NCI-H1417 treated with DMSO at 0.1 percent for 48 hours (cell line): ENCODE results near the gene PABPN1.

Experiments used
- DNase-seq: peaks from one replicate; lab custom pipeline; 2025; lab: John Stamatoyannopoulos, UW

PABPN1 gene

DNA sequence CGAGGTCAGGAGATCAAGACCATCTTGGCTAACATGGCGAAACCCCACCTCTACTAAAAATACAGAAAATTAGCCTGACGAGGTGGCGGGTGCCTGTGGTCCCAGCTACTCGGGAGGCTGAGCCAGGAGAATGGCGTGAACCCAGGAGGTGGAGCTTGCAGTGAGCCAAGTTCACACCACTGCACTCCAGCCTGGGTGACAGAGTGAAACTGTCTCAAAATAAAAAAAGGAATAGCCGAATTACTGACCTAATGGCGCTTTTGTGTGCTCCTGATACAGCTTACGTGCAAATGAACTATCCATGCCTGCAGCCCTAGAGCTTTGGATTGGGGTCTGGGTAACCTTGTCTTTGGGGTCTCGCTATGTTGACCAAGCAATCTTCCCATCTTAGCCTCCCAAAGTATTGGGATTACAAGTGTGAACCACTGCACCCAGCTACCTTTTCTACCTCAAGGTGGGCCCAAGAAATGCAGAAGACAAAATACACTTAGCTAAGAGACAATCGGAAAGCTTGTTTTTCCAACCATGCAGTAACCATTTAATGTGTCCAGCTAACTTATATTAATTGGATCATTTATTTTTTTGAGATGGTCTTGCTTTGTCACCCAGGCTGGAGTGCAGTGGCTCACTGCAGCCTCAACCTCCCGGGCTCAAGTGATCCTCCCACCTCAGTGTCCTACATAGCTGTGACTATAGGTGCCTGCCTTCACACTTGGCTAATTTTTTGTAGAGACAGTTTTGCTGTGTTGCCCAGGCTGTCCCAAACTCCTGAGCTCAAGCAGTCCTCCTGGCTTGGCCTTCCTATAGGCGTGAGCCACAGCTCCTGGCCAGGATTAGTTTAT is 5.5 kb downstream of the PABPN1 start:
- no peak for DNase-seq

DNA sequence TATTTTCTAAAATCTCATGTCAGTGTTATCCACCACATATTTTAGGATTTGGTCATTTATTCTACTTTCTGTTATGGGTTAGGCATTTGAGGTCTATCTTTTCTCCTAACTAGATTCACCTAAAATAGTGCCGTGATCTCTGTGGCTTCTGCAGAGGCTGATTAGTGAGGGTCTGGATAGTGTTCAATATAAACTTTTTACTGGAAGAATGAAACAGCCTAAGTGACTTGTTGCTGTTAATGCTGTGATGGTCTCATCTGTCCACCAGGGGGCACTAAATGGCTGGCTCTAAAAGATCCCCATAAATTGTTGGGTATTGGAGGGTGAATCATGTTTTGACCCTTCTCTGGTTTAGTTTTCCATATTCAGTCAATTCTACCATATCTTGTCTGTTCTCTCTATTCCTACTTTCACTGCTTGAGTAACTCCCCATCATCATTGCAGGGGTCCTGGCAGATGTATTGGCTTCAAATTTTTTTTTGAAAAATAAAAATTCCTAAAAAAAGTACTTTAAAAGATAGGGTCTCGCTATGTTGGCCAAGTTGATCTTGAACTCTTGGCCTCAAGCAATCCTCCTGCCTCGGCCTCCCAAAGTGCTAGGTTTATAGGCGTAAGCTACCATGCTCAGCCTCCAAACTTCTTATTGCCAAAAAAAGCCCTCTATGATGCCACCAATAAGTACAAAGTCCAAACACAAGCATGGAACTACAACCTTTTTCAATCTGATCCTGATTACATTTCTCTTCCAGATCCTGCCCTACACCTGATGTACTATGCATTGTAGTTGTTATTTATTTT is 6.9 kb downstream of the PABPN1 start:
- DNase-seq: peak; percentile 56

- DNase-seq: no peak
These were observed 14.4 kb downstream of the PABPN1 start for GRCh38 chr14:23335623-23336022.

- no peak for DNase-seq
These were observed 18.4 kb downstream of the PABPN1 start for GRCh38 chr14:23339506-23340268.

DNA sequence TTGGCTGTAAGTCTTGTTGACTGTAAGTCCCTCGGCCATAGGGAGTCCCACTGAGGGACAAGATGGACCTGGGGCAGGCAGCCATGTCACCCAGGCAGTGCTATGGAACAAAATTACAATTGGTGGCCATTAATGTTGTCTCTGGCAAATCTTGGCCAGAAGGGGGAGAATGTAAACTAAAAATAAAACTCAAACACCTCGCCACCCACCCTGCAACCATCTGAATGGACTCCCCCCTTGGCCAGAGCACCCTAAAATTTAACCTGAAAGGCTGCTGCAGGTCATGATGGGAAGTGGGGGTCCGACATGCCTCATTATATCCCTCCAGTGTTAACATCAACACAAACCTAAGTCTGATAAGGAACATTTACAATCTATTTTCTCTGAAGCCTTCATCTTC is 23.2 kb downstream of the PABPN1 start:
- no peak for DNase-seq

DNA sequence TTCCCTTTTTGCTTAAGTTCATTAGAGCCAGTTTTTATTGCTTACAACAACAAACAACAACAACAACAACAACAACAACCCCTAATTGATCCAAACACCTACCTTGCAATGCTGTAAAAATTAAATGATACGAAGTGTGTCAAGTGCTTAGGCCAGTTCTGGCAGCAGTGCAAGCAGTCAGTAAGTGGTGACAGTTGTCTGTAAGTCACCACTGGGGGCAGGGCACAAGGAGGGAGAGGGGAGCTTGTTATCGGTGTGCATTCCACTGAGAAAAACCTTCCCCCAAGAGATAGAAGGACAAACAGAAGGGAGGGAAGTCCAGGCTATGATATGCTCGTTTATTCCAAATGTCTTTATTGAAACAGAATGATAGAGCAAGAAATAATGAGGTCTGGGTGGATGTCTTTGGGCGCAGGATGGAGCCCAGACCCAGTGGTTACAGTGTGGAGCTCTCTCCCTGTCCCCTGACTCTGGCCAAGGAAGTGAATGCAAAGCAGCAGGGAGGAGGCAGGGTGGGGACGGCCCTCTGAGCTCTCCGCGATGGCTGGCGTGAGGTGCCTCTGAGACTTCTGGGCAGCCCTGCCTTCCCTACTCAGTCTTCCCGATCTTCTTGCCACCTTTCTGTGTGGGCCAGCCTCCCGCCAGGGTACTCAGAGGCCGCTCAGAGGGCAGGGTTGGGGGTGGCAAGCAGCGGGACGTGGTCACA is 24.9 kb downstream of the PABPN1 start:
- DNase-seq: no peak

DNA sequence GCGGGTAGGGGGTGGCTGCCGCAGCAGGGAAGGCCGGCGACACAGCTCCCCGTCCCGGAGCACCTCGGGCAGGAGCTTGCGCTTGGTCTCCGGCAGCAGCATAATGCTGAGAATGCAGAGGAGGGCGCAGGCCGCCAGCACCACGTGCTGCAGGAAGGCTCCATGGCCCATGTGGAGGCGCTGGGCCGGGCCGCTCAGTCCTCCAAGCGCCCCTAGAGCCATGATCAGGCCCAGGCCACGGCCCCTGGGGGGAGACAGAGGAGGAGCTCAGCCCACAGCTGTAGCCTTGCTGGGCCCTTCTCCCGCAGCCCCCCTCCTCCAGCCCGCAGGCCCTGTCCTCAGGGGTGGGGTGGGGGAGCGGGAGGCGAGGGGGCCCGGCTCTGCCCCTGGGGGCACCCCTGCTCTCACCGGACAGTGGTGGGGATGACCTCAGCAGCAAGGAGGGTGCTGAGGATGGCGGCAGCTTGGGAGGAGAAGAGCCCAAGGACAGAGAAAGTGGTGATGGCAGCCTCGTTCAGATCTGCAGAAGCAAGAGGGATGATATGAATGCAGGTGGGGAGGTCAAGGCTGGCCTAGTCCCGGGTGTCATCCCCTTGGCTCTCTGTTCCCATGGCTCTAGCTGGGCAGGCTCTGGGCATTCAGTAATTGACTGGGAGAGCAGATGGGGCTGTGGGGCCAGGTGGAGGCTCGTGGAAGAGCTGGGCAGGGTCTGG is 25.6 kb downstream of the PABPN1 start:
- no peak for DNase-seq

GRCh38 chr14:23347406-23348296 is 26.4 kb downstream of the PABPN1 start:
- no peak for DNase-seq

DNA sequence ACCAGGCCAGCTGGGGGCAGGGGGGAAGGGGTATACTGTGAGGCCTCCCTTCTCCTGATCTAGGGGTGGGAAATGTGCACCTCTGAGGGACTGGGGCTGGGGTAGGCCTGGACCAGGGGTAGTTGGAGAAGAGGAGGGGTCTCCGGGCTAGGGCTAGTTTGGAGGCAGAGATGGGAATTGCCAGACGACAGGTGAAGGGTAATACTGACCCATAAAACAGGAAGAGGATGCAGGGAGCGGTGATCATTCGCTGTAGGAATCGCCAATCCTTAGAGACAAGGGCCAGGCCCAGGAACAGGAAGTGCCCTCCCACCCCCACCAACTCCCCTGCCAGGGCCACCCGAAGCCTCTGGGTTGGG is 27.0 kb downstream of the PABPN1 start:
- no peak for DNase-seq

DNA sequence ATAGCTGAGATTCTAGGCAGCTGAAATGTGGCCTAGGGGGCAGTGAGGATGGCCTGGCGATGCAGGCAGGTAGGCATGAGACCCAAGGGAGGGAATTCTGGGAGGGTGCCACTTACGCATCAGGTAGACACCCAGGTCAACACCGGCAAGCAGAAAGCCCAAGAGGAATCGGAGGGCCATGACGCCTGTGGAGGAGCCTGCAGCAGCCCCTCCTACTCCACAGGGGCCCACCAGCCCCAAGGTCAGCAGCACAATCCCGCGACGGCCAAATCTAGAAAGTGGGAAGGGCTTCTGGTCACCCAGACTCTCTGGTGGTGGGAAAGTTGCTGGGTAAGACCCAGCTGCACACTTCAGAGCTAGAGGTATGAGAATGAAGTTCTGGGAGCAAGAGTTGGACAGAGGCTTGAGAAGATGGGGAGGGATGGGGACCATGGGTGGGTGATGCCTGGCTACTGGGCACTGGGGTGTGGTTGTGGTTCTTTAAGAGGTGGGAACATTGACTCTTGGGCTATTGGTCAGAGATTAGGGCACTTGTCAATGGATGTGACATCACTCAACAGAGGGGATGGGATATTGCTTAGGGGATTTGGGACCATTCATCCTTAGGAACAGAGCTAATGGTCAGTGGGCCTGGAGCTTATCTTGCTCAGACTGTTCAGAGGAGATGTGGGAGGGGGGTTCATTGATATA is 28.0 kb downstream of the PABPN1 start:
- DNase-seq: no peak

GRCh38 chr14:23351681-23352505 is 30.6 kb downstream of the PABPN1 start:
- DNase-seq: no peak

DNA sequence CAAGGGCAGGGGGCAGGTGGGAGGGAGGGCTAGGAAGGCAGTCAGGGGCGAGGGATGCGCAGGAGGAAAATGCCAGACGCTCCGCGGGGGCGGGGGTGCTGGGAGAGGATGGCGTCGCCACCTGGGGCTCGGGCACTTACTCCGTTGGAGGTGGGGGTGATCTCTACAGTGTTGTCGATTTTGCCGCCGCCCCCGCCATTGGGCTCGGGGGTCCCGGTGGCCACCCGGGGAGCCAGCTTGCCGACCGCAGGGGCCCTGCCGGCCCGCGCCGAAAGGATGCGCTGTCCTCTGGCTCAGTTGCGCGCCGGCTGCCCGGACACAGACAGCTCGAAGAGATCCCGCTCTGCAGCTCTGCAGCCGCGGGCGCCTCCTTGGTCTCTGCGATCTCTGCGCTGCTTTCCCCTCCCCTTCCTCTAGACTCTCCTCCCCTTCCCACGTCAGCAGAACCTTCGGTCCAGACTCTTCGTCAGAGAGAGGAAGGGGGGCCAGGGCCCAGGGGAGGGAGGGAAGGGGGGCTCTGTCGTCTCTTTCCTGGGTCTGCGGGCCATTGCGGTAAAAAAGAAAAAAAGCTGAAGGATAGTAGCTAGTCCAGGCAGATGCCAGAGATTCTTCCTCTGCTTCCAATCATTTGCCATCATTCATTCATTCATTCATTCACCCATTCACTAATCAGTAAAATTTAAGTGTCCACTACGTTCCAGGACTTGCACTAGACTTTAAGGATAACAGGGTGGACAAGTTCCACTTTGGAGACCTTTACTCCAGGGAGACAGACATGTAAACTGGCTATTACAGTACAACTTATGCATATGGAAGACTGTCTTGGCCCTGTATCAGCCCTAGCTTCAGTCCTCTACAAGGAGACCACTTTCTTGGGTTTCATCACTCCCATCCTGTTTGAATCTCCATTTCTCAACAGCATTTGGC is 31.5 kb downstream of the PABPN1 start, which contains the start of gene SLC22A17:
TSS of gene SLC22A17 (minus strand) at position 382 of the 927 bp plus-strand sequence.
- DNase-seq: peak; percentile 34

- DNase-seq: no peak
These were observed 32.1 kb downstream of the PABPN1 start for GRCh38 chr14:23353433-23353780.

GRCh38 chr14:23354990-23355389 is 33.7 kb downstream of the PABPN1 start:
- no peak for DNase-seq

DNA sequence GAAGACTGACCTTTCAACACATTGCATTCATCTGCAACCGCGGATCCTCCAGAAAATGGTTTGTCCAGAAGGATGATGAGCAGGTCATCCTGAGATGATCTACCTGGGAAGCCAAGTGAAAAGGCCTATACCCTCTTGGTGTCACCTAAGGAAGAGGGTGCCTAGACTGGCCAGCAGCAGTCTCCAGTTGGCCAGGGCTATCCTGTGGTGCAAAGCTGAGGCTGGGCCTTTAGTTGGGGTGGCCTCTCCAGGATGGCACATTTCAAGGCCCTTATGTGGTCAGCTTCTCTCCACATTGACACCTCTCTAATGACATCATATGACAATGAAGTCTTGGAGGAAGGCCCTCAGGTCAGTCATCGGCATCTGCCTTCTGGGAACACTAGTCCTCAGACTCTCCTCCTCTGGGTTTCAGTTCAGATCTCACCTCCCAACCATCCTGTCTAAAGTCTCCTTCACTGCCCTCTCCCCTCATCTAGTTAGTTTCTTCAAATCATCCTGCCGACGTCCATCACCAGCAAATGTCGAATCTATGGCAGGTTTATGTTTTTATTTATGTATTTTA is 34.7 kb downstream of the PABPN1 start:
- DNase-seq: no peak

- DNase-seq: no peak
These were observed 35.4 kb downstream of the PABPN1 start for GRCh38 chr14:23356662-23357061.

DNA sequence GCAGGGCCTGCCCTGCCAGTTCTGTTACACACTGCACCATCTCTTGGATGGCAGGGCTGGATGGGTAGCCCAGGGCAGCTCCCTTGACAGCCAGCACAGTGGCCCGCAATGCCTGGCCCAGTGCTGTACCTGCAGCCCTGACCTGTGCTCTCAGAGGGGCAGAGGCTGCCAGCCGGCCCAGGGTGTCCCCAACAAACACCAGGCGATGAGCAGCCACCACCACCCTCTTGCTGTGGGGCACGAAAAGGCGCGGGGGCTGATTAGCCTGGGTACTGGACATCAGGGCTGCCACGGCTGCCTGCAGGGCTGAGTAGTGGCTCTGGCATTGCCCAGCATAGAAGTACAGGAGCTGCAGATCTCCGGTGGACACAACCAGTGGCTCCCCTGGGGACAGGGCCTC is 36.0 kb downstream of the PABPN1 start:
- DNase-seq: no peak
